CD14-positive monocyte (primary cell): ENCODE results near the gene TIMM21. TPM values are rescaled to one million over a fixed set of nuclear protein-coding genes. Genes with fewer than 3 reads are reported as not detected.

Source experiments
- DNase-seq, 3 donors: peaks; one replicate each; pipeline ENCODE4 v3.0.0-alpha.2; 2011 to 2022
- H2AFZ ChIP-seq: 2 replicates; pipeline ENCODE4 v1.6.0; 2012; ENCODE audit warnings: mild to moderate bottlenecking, low read depth, low read length, inconsistent platforms; ENCODE audit not compliant: insufficient read depth, poor library complexity, severe bottlenecking
- H3K27ac ChIP-seq, 2 donors: 1 replicate in 1 of 2; 2 replicates in 1 of 2; pipeline ENCODE4 v1.5.1; 2012 to 2013; ENCODE audit warnings: low read length in 2 of 2, control low read depth in 1 of 2, inconsistent platforms in 1 of 2, low read depth in 1 of 2, mild to moderate bottlenecking in 1 of 2
- H3K27me3 ChIP-seq, 2 donors: one replicate each; pipeline versions ENCODE4 v1.6.0 to v1.6.1; 2011 to 2013; ENCODE audit warnings: low read length in 2 of 2; ENCODE audit not compliant: control insufficient read depth in 2 of 2, insufficient read depth in 2 of 2
- H3K36me3 ChIP-seq, 2 donors: replicated peaks in 1 of 2; 1 replicate in 1 of 2; 2 replicates in 1 of 2; pipeline versions ENCODE4 v1.5.1 to v1.6.1; 2012 to 2013; ENCODE audit warnings: low read length in 2 of 2, control low read depth in 1 of 2, inconsistent platforms in 1 of 2, mild to moderate bottlenecking in 1 of 2; ENCODE audit not compliant: insufficient read depth in 2 of 2, control insufficient read depth in 1 of 2
- H3K4me1 ChIP-seq, 2 donors: 1 replicate in 1 of 2; 2 replicates in 1 of 2; pipeline versions ENCODE4 v1.5.1 to v1.6.1; 2012 to 2013; ENCODE audit warnings: low read length in 2 of 2, control low read depth in 1 of 2, inconsistent platforms in 1 of 2, mild to moderate bottlenecking in 1 of 2, moderate library complexity in 1 of 2; ENCODE audit not compliant: insufficient read depth in 2 of 2, control insufficient read depth in 1 of 2
- H3K4me2 ChIP-seq: replicated peaks from 2 replicates; pipeline ENCODE3; 2012; ENCODE audit warnings: low read length, moderate library complexity, mild to moderate bottlenecking; ENCODE audit not compliant: poor library complexity, severe bottlenecking; ENCODE audit errors: extremely low read depth
- H3K4me3 ChIP-seq, 3 experiments: fragments of 200-600 bp in 1 of 3; sonication (generic) in 1 of 3; replicated peaks in 1 of 3; 1 replicate in 2 of 3; 2 replicates in 1 of 3; pipeline ENCODE4 v1.5.1; 2011 to 2013; ENCODE audit warnings: low read length in 3 of 3, mild to moderate bottlenecking in 3 of 3, control low read depth in 2 of 3, low read depth in 2 of 3, inconsistent platforms in 1 of 3, moderate library complexity in 1 of 3
- H3K79me2 ChIP-seq: 2 replicates; pipeline ENCODE4 v1.6.0; 2012; ENCODE audit warnings: mild to moderate bottlenecking, control low read depth, inconsistent platforms, low read length, moderate library complexity; ENCODE audit not compliant: insufficient read depth
- H3K9ac ChIP-seq: 2 replicates; pipeline ENCODE4 v1.6.0; 2017; ENCODE audit warnings: low read length, mild to moderate bottlenecking; ENCODE audit not compliant: insufficient read depth, poor library complexity, severe bottlenecking
- H3K9me3 ChIP-seq, 2 donors: replicated peaks in 1 of 2; 1 replicate in 1 of 2; 2 replicates in 1 of 2; pipeline versions ENCODE4 v1.5.1 to v1.6.1; 2012 to 2013; ENCODE audit warnings: low read length in 2 of 2, control low read depth in 1 of 2; ENCODE audit not compliant: control insufficient read depth in 1 of 2, insufficient read depth in 1 of 2
- H4K20me1 ChIP-seq: 2 replicates; pipeline ENCODE4 v1.6.0; 2012; ENCODE audit warnings: mild to moderate bottlenecking, low read length, control low read depth, moderate library complexity; ENCODE audit not compliant: insufficient read depth
- H3K27ac Mint-ChIP-seq, 7 donors: one replicate each; pipeline ENCODE4 v1.8.0; 2020; ENCODE audit warnings: mild to moderate bottlenecking in 7 of 7, mixed read lengths in 7 of 7, moderate library complexity in 6 of 7, inconsistent platforms in 2 of 7
- H3K27me3 Mint-ChIP-seq, 3 donors: one replicate each; pipeline ENCODE4 v1.8.0; 2021 to 2022; ENCODE audit warnings: low read depth in 3 of 3, mild to moderate bottlenecking in 3 of 3, mixed read lengths in 3 of 3, moderate library complexity in 3 of 3, inconsistent platforms in 1 of 3
- H3K36me3 Mint-ChIP-seq, 2 donors: one replicate each; pipeline ENCODE4 v1.8.0; 2020; ENCODE audit warnings: mixed read lengths in 2 of 2, inconsistent platforms in 1 of 2, mild to moderate bottlenecking in 1 of 2
- H3K4me1 Mint-ChIP-seq: one replicate; pipeline ENCODE4 v1.8.0; 2020; ENCODE audit warnings: mild to moderate bottlenecking, mixed read lengths
- H3K4me3 Mint-ChIP-seq, 2 donors: one replicate each; pipeline ENCODE4 v1.8.0; 2020; ENCODE audit warnings: mild to moderate bottlenecking in 2 of 2, mixed read lengths in 2 of 2, moderate library complexity in 1 of 2
- H3K9me3 Mint-ChIP-seq, 7 donors: one replicate each; pipeline ENCODE4 v1.8.0; 2020 to 2022; ENCODE audit warnings: mixed read lengths in 7 of 7, mild to moderate bottlenecking in 6 of 7, moderate library complexity in 6 of 7, inconsistent platforms in 2 of 7
- WGBS: methylation state at CpG from one replicate; pipeline ENCODE4 v1.1.5; 2013; ENCODE audit warnings: missing lambda C conversion rate; ENCODE audit not compliant: insufficient coverage; 5-methylcytosine and 5-hydroxymethylcytosine counted together
- intact Hi-C, 2 donors: fragments of 100-400 bp; cut with micrococcal nuclease; formaldehyde crosslinking; loops; one replicate each; pipeline versions ENCODE4 v1.15.0 to v1.15.1; 2023
- polyA plus RNA-seq, 3 donors: library from polyadenylated mRNA; depleted of rRNA in 1 of 3; unstranded in 2 of 3; stranded (reverse) in 1 of 3; fragments of 300-500 nt in 2 of 3; fragments of >200 nt in 1 of 3; fragmentation: Illumina TruSeq in 2 of 3; gene quantifications; 1 replicate in 2 of 3; 2 replicates in 1 of 3; pipeline ENCODE4 v1.2.3, GENCODE V29; 2012 to 2021
- TF ChIP-seq, protein P1 (sequence below): fragments of 200-600 bp; IDR thresholded peaks from one replicate; pipeline ENCODE4 v1.8.0; 2022; ENCODE audit warnings: antibody characterized with exemption, mild to moderate bottlenecking

The TIMM21 gene
- polyA plus RNA-seq, 3 donors, result 11.0 to 15.6 (median 14.7) TPM

DNA sequence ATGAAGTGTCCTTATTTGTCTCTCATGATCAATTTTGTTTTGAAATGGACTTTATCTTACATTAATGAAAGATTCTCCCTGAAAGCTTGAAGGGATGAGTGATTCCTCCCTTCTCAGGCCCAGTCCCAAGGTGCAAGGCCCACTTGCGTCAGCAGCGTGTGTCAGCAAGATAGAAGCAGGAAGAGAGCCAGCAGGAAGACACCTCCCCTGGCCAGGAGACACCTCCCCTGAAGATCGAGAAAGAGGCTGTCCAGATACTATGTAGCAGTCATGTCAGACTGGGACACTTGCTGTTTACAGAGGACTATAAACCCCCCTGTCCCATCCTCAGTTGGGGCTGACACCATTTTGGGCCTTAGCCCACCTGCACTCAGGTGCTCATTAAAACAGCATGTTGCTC is 38.3 kb downstream of the TIMM21 start:
- WGBS, result 90% methylated on average over 3 of the region's 3 CpGs
- no peak overlapping the region for H3K9ac ChIP-seq
- no peak overlapping the region for H3K4me3 Mint-ChIP-seq
- TF ChIP-seq, protein P1, sequence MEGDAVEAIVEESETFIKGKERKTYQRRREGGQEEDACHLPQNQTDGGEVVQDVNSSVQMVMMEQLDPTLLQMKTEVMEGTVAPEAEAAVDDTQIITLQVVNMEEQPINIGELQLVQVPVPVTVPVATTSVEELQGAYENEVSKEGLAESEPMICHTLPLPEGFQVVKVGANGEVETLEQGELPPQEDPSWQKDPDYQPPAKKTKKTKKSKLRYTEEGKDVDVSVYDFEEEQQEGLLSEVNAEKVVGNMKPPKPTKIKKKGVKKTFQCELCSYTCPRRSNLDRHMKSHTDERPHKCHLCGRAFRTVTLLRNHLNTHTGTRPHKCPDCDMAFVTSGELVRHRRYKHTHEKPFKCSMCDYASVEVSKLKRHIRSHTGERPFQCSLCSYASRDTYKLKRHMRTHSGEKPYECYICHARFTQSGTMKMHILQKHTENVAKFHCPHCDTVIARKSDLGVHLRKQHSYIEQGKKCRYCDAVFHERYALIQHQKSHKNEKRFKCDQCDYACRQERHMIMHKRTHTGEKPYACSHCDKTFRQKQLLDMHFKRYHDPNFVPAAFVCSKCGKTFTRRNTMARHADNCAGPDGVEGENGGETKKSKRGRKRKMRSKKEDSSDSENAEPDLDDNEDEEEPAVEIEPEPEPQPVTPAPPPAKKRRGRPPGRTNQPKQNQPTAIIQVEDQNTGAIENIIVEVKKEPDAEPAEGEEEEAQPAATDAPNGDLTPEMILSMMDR, result no peak
- no peaks in the 10 kb centered on the region for H3K4me1 ChIP-seq
- peaks cover 0 to 10% of the 10 kb centered on the region in 2 donors for H3K27me3 ChIP-seq
- no peak overlapping the region for H3K27ac ChIP-seq
- intact Hi-C loops, result no loop called here
- H2AFZ ChIP-seq, result no peak overlapping the region
- no peaks in the 10 kb centered on the region for H4K20me1 ChIP-seq
- H3K79me2 ChIP-seq, result no peaks in the 10 kb centered on the region
- no peak for DNase-seq
- H3K27me3 Mint-ChIP-seq, result peaks cover 8% of the 10 kb centered on the region in 3 donors
- no peaks in the 10 kb centered on the region for H3K9me3 ChIP-seq
- H3K36me3 Mint-ChIP-seq, result no peaks in the 10 kb centered on the region
- H3K4me2 ChIP-seq, result no peak overlapping the region
- H3K4me1 Mint-ChIP-seq, result no peaks in the 10 kb centered on the region
- H3K27ac Mint-ChIP-seq, result no peak overlapping the region
- H3K36me3 ChIP-seq, result no peaks in the 10 kb centered on the region
- peaks cover 0 to 3% (median 0%) of the 10 kb centered on the region in 7 donors for H3K9me3 Mint-ChIP-seq
- no peak overlapping the region for H3K4me3 ChIP-seq

DNA sequence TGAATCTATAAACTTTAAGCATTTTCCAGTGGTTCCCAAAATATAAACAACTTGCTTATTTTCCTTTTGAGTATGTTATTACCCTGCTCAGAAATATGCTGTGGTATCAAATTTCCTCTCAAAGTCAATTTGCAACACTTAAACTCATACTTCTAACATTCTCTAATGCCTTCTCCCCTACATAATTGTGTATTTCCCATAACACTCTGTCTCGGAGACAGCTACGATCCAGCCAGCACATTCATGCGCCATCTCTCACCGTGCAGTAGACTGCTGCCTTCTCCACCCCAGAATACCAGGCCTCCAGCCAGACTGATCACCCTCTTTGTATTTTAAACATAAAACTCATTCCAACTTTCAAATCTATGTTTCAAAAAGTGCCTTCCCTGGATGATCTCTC is 41.8 kb downstream of the TIMM21 start:
- Mint-ChIP-seq H3K36me3 (no peaks in the 10 kb centered on the region), H3K27me3 (peaks cover 4 to 7% (median 5%) of the 10 kb centered on the region in 3 donors)

More for the DNA sequence above, 41.8 kb downstream of the TIMM21 start:
- Histone ChIP-seq H3K9ac (no peak overlapping the region), H3K4me1 (no peaks in the 10 kb centered on the region), H3K79me2 (no peaks in the 10 kb centered on the region), H4K20me1 (no peaks in the 10 kb centered on the region), H3K9me3 (no peaks in the 10 kb centered on the region), H3K4me2 (no peak overlapping the region), H2AFZ (no peak overlapping the region), H3K27ac (no peak overlapping the region), H3K36me3 (no peaks in the 10 kb centered on the region), H3K4me3 (no peak overlapping the region), H3K27me3 (peaks cover 0 to 2% of the 10 kb centered on the region in 2 donors)
- intact Hi-C loops, result no loop called here
- TF ChIP-seq, protein P1, result no peak
- WGBS, result 75% methylated on average over 4 of the region's 4 CpGs
- Mint-ChIP-seq H3K27ac (no peak overlapping the region), H3K4me3 (no peak overlapping the region), H3K4me1 (no peaks in the 10 kb centered on the region), H3K9me3 (no peaks in the 10 kb centered on the region)
- no peak for DNase-seq
